Smooth muscle cell of the brain vasculature (primary cell): ENCODE results near the gene RBM18.

ENCODE experiments used
- DNase-seq: peaks from one replicate; pipeline ENCODE4 v3.0.0-alpha.2; 2012; ENCODE audit warnings: low read depth, low spot score

RBM18 gene

DNA sequence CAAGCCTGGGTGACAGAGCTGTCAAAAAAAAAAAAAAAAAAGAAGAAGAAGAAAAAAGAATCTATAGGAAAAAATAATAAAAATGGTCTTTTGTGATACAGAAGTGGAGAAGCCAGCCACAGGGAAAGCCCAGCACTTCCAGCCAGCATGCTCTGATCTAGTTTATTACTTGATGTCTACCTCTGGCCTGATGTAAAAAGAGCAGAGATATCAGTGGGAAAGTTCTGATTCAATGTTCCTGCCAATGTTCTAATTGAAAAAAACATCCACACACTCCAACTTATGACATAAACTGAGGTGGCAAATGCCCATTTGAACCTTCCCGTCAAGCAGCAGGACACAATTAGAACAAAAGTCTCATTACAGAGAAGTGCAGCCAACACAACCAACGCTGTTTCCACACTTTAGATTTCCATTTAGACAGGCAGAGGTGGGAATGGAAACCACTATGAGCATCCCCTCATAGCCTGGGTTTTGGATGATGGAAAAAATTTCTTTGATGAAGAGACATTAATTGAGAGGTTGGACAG, 5.7 kb downstream of the RBM18 start:
- no peak for DNase-seq

DNA sequence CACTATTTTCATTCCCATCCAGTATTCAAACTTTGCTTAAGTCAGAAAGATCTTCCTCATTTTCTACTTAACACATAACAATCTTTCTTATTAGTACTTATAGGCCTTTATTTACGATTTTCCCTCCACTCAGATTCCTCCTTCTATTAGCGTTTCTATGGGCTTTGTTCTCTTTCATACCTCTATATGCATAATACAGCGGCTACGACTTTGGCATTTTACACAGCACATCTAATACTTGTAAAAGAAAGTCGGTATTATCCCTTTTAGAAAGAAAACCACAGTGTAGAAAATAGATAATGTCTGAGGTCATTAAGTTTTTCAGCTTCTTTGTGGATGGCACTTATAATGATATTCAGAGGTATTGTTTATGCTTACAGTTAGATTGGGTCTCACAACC, 8.4 kb downstream of the RBM18 start:
- DNase-seq: no peak

DNA sequence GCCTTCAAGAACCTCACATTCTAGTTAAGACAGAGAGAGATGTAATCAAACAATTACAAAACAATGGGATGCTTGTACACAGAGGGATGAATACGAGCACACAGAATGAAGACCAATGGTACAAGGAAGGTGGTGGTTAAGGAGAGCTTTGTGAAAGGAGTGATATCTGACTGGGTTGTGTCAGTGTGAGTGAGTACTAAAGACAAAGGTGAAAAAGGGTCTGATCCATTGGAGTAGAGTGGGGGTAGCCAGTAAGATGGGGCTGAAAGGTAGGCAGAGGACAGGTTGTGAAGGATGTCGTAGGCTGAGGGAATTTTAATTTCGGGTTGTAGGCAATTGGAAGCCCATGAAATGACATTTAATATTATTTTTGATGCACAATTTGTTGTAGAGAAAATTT, 9.9 kb downstream of the RBM18 start:
- no peak for DNase-seq

DNA sequence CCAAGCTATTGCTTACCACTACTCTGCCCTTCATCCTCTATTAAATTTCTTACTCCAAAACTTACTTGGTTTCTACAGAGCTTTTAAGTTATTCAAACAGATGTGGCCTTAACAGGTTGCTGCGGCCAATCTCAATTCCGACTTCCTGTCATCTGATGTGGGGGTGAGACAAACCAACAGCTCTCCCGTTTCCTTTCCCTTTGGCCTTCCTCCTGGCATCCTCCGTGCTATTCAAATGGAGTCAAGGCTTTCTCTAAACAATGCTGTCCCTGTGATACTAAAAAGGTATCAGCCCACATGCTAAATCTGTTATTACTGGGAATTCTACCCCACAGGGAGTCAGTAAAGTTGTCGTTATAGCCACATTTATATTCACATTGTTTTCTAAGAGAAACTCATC, 11.8 kb downstream of the RBM18 start:
- no peak for DNase-seq

DNA sequence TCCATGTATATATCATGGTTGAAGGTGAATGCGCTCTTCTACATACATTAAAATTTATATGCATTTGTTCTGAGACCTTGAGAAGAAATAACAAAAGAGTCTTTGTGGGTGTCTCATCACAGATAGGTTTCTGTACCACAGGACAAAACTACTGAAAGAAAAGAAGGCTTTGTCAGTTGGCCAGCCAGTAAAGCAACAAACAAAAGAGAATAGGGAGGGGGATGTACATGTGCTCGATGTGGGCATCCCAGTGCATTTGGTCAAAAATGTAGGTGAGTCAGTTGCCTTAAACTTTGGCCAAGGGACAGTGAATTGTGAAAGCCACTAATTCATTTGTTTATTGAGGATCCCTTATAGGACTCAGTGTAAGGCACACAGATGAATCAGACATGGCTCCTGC, 13.3 kb downstream of the RBM18 start:
- no peak for DNase-seq

DNA sequence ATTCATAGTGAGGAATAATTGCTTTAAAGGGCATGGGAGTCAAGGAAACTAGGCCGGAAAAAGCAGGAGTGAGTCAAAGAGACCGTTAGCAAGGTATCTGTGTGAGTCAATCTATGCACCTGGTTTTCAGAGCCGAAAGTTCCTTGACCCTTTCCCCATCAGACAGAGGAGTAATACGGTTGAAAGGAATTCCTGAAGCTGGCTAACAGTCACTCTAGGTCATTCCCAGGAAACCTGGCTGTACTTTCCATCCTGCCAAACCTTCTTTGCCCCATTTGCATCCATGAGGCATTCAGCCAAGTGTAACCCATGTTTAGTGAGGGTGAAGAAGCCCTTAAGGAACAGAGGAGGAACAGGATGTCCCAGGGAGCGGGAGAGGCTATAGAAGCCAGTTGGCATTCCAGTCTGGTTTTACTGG, 16.2 kb downstream of the RBM18 start:
- no peak for DNase-seq

DNA sequence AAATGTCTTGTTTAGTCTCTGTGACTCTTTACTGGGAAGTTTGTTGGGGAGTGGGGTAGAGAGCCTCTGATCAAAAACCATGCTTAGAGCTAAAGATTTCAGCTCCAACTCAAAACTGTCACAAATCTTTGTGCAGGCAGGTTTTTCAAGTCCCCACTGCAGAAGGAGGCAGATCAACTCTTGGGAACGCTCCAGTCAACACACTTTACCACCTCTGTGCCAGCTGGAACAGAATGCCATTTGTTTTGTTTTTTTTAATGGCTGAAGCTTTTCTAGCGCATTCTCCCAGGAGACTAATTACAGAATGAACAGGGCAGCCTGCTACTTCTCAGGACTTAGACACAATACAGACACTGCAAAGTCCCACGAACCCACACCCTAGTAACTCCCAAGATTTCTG, 18.0 kb downstream of the RBM18 start:
- DNase-seq: no peak

DNA sequence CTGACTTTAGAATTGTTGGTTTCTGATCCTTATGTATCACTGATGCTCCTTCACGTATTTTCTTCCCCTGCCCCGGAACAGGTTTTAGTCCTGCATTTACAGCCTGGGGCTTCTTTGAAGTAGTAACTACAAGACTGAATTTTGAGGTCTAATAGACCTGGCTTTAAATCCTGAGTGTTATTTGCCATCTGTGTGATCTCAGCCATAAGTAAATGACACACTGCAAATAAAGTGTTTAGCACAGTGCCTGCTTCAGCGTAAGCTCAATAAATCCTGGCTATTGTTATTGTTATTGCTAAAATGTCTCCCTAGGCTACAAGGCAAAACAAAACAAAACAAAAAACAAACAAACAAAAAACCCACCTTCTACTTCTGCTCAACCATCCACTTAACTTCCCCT, 20.3 kb downstream of the RBM18 start:
- no peak for DNase-seq

DNA sequence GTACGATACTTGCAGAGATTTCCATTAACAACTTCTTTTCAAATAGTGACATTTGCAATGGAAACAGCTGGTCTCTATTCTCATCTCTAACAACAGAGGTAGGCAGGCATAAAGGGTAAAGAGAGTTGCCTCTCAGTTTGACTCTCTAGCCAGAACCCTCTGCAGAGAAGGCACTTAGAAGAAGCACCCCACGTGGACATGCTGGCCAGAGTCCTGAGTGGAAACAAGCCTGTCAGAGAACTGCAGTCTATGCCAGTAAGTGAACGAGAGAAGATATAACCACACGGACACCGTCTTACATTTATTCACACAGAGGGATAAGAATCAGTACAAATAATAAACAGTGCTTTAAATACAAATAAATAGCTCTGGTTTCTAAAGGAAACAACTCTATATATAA, 24.9 kb downstream of the RBM18 start:
- no peak for DNase-seq

DNA sequence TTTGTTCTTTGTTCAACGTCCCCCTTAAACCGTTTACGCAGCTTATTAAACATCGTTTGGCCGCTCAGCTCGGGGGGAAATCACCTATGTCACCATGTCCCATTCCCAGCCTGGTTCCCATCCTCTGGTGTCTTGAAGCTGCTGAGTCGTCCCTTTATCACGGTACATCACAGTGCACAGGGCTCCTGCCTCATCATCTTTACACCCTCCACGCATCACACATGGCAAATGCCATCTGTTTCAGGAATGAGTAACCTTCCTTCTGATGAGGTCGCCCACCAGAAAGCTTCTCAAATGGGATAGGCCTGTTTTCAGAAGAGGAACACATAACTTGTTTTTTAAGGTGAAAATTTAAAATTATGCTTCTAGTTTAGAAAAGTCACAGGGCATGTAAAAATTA, 28.0 kb downstream of the RBM18 start:
- DNase-seq: no peak

DNA sequence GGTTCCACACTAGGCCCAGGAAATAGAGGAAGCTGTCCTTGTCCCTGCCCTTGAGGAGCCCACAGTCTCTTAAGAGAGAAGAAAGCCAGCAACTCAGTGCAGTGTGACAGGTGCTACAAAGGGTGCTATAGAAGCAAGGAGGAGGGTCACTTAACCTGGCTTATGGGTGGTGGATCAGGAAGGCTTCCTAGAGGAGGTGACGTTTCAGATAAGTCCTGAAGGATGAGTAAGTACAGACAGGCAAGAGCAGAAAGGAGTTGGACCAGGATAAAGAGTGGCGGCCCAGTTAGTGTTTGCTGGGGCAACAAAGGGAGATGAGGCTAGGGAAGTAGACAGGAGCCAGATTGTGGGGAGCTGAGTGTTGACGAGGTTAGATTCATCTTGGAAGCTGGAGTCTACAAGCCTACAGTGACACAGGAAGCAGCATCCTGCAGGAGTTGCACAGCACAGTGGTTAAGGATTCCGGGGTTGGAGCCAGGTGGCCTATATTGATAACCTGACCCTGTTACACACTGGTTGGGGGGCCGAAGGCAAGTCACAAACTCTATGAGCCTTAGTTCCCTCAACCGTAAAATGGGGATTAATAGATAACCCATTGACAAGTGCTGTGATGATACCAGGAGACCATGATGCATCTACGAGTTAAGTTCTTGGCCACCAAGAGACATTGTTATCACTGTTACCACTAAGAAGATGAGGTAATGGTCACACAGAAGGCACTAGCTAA, 30.5 kb downstream of the RBM18 start:
- DNase-seq: no peak

DNA sequence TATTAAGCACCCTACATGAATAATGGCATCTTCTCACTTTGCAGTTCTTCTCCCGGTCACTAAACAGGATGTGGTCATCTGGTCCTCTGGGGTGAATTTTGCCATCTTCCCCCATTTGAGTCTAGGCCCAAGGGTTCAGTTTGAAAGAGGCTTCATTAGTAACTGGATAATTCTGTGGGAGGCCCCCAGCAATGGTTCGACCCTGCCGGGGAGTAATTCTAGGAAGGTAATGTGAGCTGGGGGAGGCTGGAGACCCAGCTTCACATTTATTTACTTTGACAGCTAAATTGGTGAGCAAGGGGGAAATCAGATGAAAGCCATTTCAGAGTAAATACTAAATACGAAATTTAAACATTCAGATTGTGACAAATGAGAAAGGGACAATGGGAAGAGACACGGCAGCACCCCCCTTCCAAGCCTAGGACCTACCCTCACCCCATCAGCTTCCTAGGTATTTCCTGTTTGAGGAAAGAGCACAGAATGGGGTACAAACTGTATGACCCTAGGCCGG, 31.8 kb downstream of the RBM18 start:
- no peak for DNase-seq

DNA sequence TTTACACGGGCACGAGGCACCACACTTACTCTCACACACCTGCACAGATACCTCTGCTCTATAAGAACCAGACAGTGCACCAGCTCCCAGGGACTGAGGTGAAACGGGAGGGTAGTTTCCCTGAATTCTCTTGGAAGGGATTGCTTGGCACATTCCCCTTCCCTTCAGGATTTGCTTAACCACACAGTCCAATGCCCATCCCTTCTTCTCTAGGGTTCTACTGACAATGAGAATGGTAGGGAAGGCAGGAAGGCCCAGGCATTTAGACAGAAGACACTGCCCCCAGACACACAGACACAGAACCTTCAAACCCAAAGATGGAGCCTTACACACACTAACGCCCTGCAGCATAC, 35.2 kb downstream of the RBM18 start:
- no peak for DNase-seq

DNA sequence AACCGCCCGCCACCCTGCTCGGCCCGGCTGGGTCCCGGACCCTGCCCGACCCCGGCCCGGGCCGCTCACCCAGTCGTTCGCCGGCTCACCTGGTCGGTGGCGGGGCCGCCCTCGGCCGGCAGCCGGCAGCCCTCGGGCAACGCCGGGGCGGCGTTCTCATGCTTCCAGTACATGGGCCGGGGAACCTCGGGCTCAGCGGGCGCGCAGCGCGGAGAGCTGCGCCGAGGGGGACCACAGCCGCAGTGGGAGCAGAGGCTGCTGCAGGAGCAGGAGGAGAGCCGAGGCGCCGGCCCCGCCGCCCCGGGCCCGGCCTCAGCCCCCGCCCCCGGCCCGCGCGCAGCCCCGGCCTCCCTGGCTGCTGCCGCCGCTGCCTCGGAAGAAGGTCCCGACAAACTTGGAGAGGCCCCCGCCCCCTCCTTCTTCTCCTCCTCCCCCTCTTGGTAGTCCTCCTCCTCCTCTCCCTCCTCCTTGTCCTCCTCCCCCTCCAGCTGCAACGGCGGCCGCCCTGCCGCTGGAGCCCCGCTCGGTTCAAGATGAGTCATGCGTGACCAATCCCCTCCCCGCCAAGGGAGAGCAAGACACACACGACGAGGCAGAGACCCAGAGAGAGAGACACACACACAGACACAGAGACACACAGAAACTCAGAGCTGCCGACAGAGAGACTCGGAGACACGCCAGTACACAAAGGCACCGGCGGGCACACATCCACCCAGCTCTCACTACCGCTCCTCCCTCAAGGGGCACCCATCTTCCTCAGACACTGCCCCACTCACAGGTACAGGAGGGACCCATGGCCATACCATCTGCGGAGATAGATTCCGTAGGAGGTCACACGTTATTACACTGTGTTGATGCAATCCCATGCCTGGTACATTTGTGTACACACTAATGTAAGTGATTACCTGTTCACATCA, 35.8 kb downstream of the RBM18 start, which contains the start of gene LHX6:
Gene LHX6 (minus strand): TSS at position 390 of the 917 bp plus-strand sequence. CDS start 217 bp downstream, at position 173.
- no peak for DNase-seq

DNA sequence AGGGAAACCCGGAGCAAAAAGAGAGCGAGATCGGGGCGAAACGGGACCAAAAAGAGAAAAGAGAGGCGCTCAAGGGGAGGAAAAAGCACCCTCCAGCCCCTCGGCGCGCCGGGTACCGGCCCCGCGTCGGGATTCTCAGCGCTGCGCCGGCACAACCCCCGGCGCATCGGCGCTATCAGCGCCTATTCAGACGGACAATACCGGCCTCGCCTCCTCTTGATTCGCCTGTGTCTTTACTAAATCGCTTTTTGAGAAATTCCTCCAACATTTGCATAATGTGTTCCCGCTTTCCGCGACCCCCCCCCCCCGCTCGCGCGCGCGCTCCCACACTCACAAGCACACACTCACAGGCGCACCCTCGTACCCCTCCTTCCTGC, 36.5 kb downstream of the RBM18 start:
- DNase-seq: no peak

DNA sequence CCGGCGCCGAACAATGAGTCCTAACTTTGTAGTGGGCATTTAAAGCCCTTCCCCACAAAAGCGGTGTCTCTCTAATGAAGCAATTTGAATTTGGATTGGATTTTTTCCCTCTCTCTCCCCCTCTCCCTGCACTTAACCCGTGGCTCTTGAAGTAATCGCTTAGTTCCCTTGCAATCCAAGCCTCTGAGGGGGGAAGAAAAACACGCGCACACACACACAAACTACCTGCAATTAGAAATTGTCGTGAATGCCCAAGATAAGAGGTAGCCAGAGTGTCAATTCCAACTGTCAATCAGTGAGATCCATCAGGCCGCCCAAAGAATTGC, 37.1 kb downstream of the RBM18 start:
- no peak for DNase-seq

DNA sequence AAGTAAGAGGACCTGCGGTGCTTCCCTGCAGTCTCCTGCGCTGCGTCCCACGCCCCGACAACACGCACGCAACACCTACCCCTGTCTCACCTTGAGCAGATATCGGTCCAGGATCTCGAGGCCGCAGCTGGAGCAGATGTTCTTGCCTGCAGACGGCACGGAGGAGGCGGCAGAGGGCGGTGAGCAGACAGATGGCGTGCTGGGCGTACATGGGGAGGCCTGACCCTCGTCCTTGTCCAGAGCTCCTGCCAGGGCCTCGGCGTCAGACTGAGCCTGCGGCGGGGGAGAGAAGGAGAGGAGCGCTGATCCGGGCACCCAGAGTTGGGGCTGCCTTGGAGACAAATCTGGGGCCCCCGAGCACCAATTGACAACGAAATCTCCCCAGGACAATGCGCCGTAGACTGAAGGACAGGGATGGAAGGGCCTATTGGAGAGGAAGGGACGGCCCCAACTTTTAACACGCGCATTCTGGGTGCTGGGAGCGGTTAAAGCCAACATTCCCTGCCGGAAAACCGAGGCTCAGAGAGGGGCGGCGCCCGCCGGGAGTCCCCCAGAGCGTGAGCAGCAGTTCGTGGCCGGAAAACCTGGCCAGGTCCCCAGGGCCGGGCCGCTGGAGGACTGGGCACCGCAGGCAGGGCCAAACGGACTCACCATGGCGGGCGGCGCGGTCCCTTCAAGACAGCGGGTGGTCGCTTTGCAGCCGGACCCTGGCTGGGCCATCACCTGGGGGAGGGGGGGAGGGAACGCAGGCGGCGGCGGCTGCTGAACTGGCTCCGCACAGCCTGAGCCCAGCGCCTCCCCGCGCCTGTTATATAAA, 37.7 kb downstream of the RBM18 start:
- DNase-seq: no peak

DNA sequence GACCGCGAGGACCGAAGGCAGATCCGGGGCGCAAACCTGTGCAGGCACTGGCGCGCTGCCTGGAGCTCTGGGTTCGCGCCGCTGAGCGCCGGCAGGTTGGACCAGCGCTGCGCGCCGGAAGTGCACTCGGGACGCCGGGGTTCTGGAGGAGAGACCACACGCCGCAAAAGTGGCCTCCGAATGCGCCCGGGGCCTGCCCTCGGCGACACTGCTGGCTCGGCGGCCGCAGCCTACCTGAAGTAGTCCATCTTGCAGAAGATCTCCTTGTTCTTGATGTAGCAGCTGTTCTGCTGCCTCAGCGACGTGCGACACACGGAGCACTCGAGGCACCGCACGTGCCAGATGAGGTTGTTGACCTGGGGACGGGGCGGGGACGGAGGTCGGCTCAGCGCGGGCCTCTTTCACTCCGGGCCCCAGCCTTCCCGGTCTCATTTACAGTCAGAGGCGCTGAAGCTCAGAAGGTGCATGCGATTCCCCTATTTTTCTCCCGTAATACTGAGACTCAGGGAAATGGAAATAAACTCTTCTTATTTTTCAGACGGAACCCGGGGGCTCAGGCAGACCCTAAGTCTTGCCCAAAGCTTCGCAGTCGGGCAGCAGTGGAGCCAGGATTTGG, 38.4 kb downstream of the RBM18 start:
- DNase-seq: no peak

DNA sequence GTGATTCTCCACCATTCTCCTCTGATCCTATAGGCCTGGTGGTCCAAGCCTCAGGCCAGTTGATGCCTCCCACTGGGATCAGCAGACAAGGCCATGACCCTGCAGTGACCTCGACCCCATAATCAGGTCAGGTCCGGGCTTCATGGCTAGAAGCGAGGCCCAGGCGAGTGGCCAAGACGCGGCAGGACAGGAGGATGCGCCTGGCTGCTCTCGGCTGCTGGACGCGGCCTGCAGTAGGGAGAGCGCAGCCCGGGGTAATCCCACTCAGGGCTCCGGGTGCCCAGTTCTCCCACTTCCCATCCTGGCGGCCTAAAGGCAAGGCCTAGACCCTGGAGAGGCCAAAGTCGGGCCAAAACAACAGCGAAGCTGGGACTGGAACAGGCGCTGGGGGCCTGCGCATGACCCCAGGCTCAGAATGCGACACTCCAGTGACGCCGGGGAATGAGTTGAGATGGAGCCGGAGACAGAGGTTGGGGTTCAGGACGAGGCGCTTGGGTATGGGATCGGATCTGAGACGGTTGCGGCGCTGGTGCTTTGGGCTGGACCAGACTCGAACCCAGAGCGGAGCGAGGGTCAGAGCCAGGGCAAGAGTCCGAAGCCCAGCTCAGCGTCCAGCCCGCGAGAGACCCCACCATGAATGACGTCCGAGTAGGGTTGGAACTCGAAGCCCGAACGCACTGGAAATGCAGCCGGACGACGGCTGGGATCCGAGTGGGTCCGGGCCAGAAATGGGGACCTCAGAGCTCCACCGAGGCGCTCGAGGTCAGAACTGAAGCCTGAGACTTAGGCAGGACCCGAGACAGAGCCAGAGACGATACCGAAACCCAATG, 39.1 kb downstream of the RBM18 start:
- no peak for DNase-seq

DNA sequence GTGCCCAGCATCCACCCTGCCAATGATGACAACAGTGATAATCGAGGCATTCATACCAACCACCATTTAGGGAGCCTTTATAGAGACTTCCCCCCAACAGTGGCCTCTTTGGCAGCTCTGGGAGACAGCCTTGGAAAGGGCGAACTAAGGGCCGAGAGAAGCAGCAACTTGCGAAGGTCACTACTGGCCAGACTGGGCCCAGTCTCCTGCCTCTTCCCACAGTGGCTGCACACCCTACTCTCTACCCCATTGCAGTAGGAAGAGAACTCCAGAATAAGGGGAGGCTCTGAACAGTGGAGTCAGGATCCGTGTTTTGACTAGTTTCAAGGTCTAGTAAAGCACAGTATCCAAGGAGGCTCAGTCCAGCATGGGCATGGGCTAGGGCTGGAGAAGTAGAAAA, 41.2 kb downstream of the RBM18 start:
- DNase-seq: no peak

DNA sequence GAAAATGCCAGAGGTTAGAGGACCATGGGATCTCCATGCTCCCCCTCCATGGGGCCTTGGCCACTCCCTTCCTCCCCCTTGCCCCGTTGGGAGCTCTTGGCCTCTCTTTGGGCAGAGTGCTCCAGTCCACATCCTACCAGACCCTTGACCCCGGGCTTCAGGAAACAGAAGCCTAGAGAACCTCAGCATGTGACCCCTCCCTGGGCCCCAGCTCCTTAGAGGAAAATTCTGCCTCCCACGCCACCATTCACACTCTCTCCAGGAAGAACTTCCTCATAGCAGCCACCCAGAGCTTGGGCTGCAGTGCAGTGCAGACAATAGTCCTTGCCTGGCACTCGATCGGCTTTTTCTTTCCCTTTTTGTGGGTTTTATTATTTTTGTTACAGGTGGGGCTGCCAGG, 41.8 kb downstream of the RBM18 start:
- no peak for DNase-seq
